HepG2 (cell line): ENCODE measurements around the gene KCNK7. TPM values are rescaled to one million over a fixed set of nuclear protein-coding genes. Genes with fewer than 3 reads are reported as not detected.
A peak's percentile ranks its signal among the peaks of the same experiment; 100 is the strongest.

Experiments
- AGO1 ChIP-seq: fragments of 200-400 bp; formaldehyde crosslinking; IDR thresholded peaks from 2 replicates; pipeline ENCODE4 v1.6.1; 2017; ENCODE audit warnings: mild to moderate bottlenecking, low read depth, low read length, moderate library complexity; ENCODE audit not compliant: poor library complexity, severe bottlenecking
- EP300 ChIP-seq, 3 experiments: sonication (generic) in 1 of 3; formaldehyde crosslinking in 1 of 3; IDR thresholded peaks; 2 replicates each; pipeline versions ENCODE4 v1.5.1 to v1.6.1; 2011 to 2020; ENCODE audit warnings: low read depth in 2 of 3, low read length in 2 of 3, borderline replicate concordance in 1 of 3, improper control_type of control experiment in 1 of 3, mild to moderate bottlenecking in 1 of 3, missing genetic modification reagents in 1 of 3, moderate library complexity in 1 of 3
- FOXA3 ChIP-seq: IDR thresholded peaks from 2 replicates; pipeline ENCODE4 v1.6.1; 2016; ENCODE audit warnings: missing genetic modification reagents, missing compliant biosample characterization
- GPN1 ChIP-seq: sonication (generic); formaldehyde crosslinking; IDR thresholded peaks from 2 replicates; pipeline ENCODE4 v1.5.1; 2020; ENCODE audit warnings: missing genetic modification reagents, borderline replicate concordance
- HHEX ChIP-seq: IDR thresholded peaks from 2 replicates; pipeline ENCODE4 v1.6.1; 2016; ENCODE audit warnings: control low read depth
- HNF4G ChIP-seq, 2 experiments: sonication (generic) in 1 of 2; formaldehyde crosslinking in 1 of 2; IDR thresholded peaks; 2 replicates each; pipeline versions ENCODE4 v1.4.0 to v1.6.1; 2011 to 2020; ENCODE audit warnings: borderline replicate concordance in 2 of 2, low read depth in 2 of 2, mild to moderate bottlenecking in 2 of 2, low read length in 1 of 2, missing genetic modification reagents in 1 of 2, moderate library complexity in 1 of 2
- KLF16 ChIP-seq, 2 experiments: sonication (generic) in 1 of 2; formaldehyde crosslinking in 1 of 2; IDR thresholded peaks; 2 replicates each; pipeline versions ENCODE4 v1.6.1 to v1.8.0; 2016 to 2023; ENCODE audit warnings: missing genetic modification reagents in 2 of 2, missing compliant biosample characterization in 1 of 2
- NR1H2 ChIP-seq: sonication (generic); formaldehyde crosslinking; IDR thresholded peaks from 2 replicates; pipeline ENCODE4 v1.8.1; 2022; ENCODE audit warnings: low read depth, missing genetic modification reagents, borderline replicate concordance
- POLR2G ChIP-seq: fragments of 200-400 bp; formaldehyde crosslinking; IDR thresholded peaks from 2 replicates; pipeline ENCODE4 v1.6.1; 2018; ENCODE audit warnings: mild to moderate bottlenecking, low read depth, low read length, moderate library complexity
- RBFOX2 ChIP-seq: fragments of 200-400 bp; formaldehyde crosslinking; IDR thresholded peaks from 2 replicates; pipeline ENCODE4 v1.6.1; 2017; ENCODE audit warnings: low read depth, mild to moderate bottlenecking, low read length
- SOX5 ChIP-seq: IDR thresholded peaks from 2 replicates; pipeline ENCODE4 v1.6.1; 2016; ENCODE audit warnings: borderline replicate concordance
- SOX6 ChIP-seq, 2 experiments: fragments of 450-650 bp in 1 of 2; sonication (generic) in 1 of 2; formaldehyde crosslinking in 1 of 2; IDR thresholded peaks; 2 replicates each; pipeline versions ENCODE4 v1.4.0 to v1.6.1; 2017 to 2020; ENCODE audit warnings: antibody characterized with exemption in 1 of 2, mild to moderate bottlenecking in 1 of 2, missing genetic modification reagents in 1 of 2
- TCF7L2 ChIP-seq: IDR thresholded peaks from 2 replicates; pipeline ENCODE4 v1.6.1; 2011; ENCODE audit warnings: mild to moderate bottlenecking, low read depth, low read length, moderate library complexity
- ZFP36L1 ChIP-seq: sonication (generic); formaldehyde crosslinking; IDR thresholded peaks from 2 replicates; pipeline ENCODE4 v1.8.0; 2022; ENCODE audit warnings: mild to moderate bottlenecking, missing genetic modification reagents, moderate library complexity
- ZNF10 ChIP-seq: sonication (generic); formaldehyde crosslinking; IDR thresholded peaks from 2 replicates; pipeline ENCODE4 v1.4.0; 2020; ENCODE audit warnings: mild to moderate bottlenecking, low read depth, missing genetic modification reagents, borderline replicate concordance
- ZNF234 ChIP-seq: sonication (generic); formaldehyde crosslinking; conservative IDR thresholded peaks from 2 replicates; pipeline ENCODE4 v1.5.1; 2020; ENCODE audit warnings: mild to moderate bottlenecking, missing genetic modification reagents
- ZNF607 ChIP-seq: sonication (generic); formaldehyde crosslinking; IDR thresholded peaks from 2 replicates; pipeline ENCODE4 v1.5.1; 2020; ENCODE audit warnings: missing genetic modification reagents, mild to moderate bottlenecking, borderline replicate concordance
- polyA plus RNA-seq, 8 experiments: library from polyadenylated mRNA; depleted of rRNA in 3 of 8; stranded (reverse) in 7 of 8; unstranded in 1 of 8; fragments of >200 nt; fragmentation: Illumina TruSeq in 4 of 8; extraction: Trizol in 4 of 8; gene quantifications; 2 replicates each; pipeline versions ENCODE4 v1.2.1 to v1.2.3, GENCODE V29; 2011 to 2016; ENCODE audit warnings: low read depth in 4 of 8, missing spikeins in 1 of 8, mixed read lengths in 1 of 8; ENCODE audit not compliant: insufficient read depth in 1 of 8
- total RNA-seq, 5 experiments: library from RNA; depleted of rRNA; stranded (reverse); fragments of >200 nt; fragmentation: Illumina TruSeq; extraction: Trizol; gene quantifications; 2 replicates each; pipeline ENCODE4 v1.2.3, GENCODE V29; 2016; ENCODE audit warnings: low read depth in 1 of 5
- TF ChIP-seq, protein P1 (sequence below): sonication (generic); formaldehyde crosslinking; IDR thresholded peaks from 2 replicates; pipeline ENCODE4 v1.5.0; 2020; ENCODE audit warnings: mild to moderate bottlenecking, missing genetic modification reagents, borderline replicate concordance
- TF ChIP-seq, protein P2 (sequence below): sonication (generic); formaldehyde crosslinking; IDR thresholded peaks from 2 replicates; pipeline ENCODE4 v1.4.0; 2020; ENCODE audit warnings: missing genetic modification reagents, low read depth, mild to moderate bottlenecking, borderline replicate concordance
- TF ChIP-seq, protein P3 (sequence below): sonication (generic); formaldehyde crosslinking; IDR thresholded peaks from 2 replicates; pipeline ENCODE4 v1.4.0; 2020; ENCODE audit warnings: missing genetic modification reagents, mild to moderate bottlenecking, borderline replicate concordance

Gene KCNK7
- total and polyA plus RNA-seq, 2 of the 13 experiments (the other 11 are each of a cell fraction or from before 2014, with no cell fraction given) = 0.11 TPM; not detected in 1

DNA sequence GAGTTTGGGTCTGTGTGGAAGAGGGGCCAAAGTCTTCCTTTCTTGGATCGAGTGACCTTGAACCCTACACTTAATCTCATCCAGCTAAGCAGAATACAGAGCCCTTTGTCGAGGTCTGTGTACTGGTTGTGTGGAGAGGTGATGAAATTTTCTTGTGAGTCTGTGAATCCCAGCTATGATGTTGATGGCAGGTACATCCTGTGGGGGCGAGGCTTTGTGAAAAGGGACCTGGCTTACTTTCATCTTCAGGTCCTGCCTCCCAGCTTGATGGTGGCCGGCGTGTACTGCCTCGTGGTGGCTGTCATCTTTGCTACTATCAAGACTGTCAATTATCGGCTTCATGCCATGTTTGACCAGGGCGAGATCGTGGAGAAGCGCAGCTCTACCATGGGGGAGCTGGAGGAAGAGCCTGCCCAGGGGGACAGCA lies 21.0 kb upstream of the KCNK7 start (continued):
- no peak for TF ChIP-seq ZNF10 (CRISPR knock-in tag)
- TF ChIP-seq KLF16 (CRISPR knock-in tag; IDR thresholded peaks at IDR 0.05) = 0 out of 4 replicates have a peak, but pooled peaks of 1 of the 2 experiments have one; percentile 21
- TF ChIP-seq GPN1 = no peak
- no peak for TF ChIP-seq HHEX (CRISPR knock-in tag)
- no peak for TF ChIP-seq ZFP36L1 (CRISPR knock-in tag)
- peak; percentile 37; the same call in 1 of the 2 replicates for TF ChIP-seq FOXA3 (CRISPR knock-in tag)
- no peak for TF ChIP-seq ZNF234 (CRISPR knock-in tag)
- no peak for TF ChIP-seq SOX5 (CRISPR knock-in tag)
- no peak for TF ChIP-seq ZNF607 (CRISPR knock-in tag)
- no peak for TF ChIP-seq AGO1
- TF ChIP-seq HNF4G (IDR thresholded peaks at IDR 0.05; ENCODE audit: borderline replicate concordance, low read depth, low read length) = peak; percentile 68
- 0 out of 2 replicates have a peak, but pooled peaks have one; percentile 68 for TF ChIP-seq HNF4G (CRISPR knock-in tag; IDR thresholded peaks at IDR 0.05; ENCODE audit: borderline replicate concordance, low read depth)
- TF ChIP-seq POLR2G = peak; percentile 7
- TF ChIP-seq TCF7L2 = no peak
- no peak for TF ChIP-seq RBFOX2
- peak in 1 of 2 experiments; percentile 44; a peak in 1 of 4 replicates for TF ChIP-seq EP300 (IDR thresholded peaks at IDR 0.05; ENCODE audit: low read depth in 2 of 2, low read length in 2 of 2)
- TF ChIP-seq EP300 (CRISPR knock-in tag; IDR thresholded peaks at IDR 0.05; ENCODE audit: borderline replicate concordance) = no peak
- TF ChIP-seq, protein P1, sequence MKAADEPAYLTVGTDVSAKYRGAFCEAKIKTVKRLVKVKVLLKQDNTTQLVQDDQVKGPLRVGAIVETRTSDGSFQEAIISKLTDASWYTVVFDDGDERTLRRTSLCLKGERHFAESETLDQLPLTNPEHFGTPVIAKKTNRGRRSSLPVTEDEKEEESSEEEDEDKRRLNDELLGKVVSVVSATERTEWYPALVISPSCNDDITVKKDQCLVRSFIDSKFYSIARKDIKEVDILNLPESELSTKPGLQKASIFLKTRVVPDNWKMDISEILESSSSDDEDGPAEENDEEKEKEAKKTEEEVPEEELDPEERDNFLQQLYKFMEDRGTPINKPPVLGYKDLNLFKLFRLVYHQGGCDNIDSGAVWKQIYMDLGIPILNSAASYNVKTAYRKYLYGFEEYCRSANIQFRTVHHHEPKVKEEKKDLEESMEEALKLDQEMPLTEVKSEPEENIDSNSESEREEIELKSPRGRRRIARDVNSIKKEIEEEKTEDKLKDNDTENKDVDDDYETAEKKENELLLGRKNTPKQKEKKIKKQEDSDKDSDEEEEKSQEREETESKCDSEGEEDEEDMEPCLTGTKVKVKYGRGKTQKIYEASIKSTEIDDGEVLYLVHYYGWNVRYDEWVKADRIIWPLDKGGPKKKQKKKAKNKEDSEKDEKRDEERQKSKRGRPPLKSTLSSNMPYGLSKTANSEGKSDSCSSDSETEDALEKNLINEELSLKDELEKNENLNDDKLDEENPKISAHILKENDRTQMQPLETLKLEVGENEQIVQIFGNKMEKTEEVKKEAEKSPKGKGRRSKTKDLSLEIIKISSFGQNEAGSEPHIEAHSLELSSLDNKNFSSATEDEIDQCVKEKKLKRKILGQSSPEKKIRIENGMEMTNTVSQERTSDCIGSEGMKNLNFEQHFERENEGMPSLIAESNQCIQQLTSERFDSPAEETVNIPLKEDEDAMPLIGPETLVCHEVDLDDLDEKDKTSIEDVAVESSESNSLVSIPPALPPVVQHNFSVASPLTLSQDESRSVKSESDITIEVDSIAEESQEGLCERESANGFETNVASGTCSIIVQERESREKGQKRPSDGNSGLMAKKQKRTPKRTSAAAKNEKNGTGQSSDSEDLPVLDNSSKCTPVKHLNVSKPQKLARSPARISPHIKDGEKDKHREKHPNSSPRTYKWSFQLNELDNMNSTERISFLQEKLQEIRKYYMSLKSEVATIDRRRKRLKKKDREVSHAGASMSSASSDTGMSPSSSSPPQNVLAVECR = no peak
- no peak for TF ChIP-seq SOX6 (IDR thresholded peaks at IDR 0.05)
- TF ChIP-seq SOX6 (CRISPR knock-in tag; IDR thresholded peaks at IDR 0.05) = peak; percentile 73; the same call in 1 of the 2 replicates
- no peak for TF ChIP-seq NR1H2
- TF ChIP-seq, protein P2, sequence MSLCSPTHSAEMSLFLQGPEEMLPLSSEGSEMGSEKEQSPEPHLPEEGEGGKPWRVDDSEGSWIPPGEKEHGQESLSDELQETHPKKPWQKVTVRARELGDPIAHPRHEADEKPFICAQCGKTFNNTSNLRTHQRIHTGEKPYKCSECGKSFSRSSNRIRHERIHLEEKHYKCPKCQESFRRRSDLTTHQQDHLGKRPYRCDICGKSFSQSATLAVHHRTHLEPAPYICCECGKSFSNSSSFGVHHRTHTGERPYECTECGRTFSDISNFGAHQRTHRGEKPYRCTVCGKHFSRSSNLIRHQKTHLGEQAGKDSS (CRISPR knock-in tag) = no peak
- TF ChIP-seq, protein P3, sequence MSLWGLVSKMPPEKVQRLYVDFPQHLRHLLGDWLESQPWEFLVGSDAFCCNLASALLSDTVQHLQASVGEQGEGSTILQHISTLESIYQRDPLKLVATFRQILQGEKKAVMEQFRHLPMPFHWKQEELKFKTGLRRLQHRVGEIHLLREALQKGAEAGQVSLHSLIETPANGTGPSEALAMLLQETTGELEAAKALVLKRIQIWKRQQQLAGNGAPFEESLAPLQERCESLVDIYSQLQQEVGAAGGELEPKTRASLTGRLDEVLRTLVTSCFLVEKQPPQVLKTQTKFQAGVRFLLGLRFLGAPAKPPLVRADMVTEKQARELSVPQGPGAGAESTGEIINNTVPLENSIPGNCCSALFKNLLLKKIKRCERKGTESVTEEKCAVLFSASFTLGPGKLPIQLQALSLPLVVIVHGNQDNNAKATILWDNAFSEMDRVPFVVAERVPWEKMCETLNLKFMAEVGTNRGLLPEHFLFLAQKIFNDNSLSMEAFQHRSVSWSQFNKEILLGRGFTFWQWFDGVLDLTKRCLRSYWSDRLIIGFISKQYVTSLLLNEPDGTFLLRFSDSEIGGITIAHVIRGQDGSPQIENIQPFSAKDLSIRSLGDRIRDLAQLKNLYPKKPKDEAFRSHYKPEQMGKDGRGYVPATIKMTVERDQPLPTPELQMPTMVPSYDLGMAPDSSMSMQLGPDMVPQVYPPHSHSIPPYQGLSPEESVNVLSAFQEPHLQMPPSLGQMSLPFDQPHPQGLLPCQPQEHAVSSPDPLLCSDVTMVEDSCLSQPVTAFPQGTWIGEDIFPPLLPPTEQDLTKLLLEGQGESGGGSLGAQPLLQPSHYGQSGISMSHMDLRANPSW (CRISPR knock-in tag) = no peak
